ENCODE results near the gene PTPRN.

- no peak for TF ChIP-seq POLR2A (IDR thresholded peaks at IDR 0.05)
- TF ChIP-seq CTCF (IDR thresholded peaks at IDR 0.05) = no peak
Observed at GRCh38 chr2:219297766-219298456, 11.3 kb downstream of the PTPRN start.
